Esophagus muscularis mucosa (tissue), 4 donors: ENCODE data around the gene GAGE12J. TPM values are rescaled to one million over a fixed set of nuclear protein-coding genes. Genes with fewer than 3 reads are reported as not detected.
A peak's percentile ranks its signal among the peaks of the same experiment; 100 is the strongest.
"Not testable (repeated sequence)": the region's sequence is repeated elsewhere in the genome, so short reads cannot be mapped to it uniquely, and the experiment has no call there.

Experiments used
- DNase-seq: peaks from one replicate; pipeline ENCODE4 v3.0.0-alpha.2; 2017; ENCODE audit errors: extremely low spot score
- H3K27ac ChIP-seq, 4 donors: fragments of 200-600 bp; sonication (generic); replicated peaks in 1 of 4; 1 replicate in 3 of 4; 2 replicates in 1 of 4; pipeline ENCODE4 v1.5.1; 2016 to 2019; ENCODE audit warnings: mild to moderate bottlenecking in 1 of 4
- H3K27me3 ChIP-seq, 4 donors: fragments of 200-600 bp; sonication (generic); one replicate each; pipeline versions ENCODE4 v1.5.1 to v1.6.0; 2016 to 2019
- H3K36me3 ChIP-seq, 4 donors: fragments of 200-600 bp; sonication (generic); one replicate each; pipeline ENCODE4 v1.5.1; 2016 to 2019
- H3K4me1 ChIP-seq, 4 donors: fragments of 200-600 bp; sonication (generic); one replicate each; pipeline ENCODE4 v1.5.1; 2016 to 2019
- H3K4me3 ChIP-seq, 4 donors: fragments of 200-600 bp; sonication (generic); 1 replicate in 2 of 4; 2 replicates in 2 of 4; pipeline ENCODE4 v1.5.1; 2016 to 2019; ENCODE audit warnings: mild to moderate bottlenecking in 4 of 4, moderate library complexity in 1 of 4
- H3K9me3 ChIP-seq, 4 donors: fragments of 200-600 bp; sonication (generic); 1 replicate in 3 of 4; 2 replicates in 1 of 4; pipeline ENCODE4 v1.5.1; 2016 to 2019
- EP300 ChIP-seq: sonication (generic); formaldehyde crosslinking; IDR thresholded peaks from one replicate; pipeline ENCODE4 v1.6.1; 2017; ENCODE audit warnings: antibody characterized with exemption
- POLR2A ChIP-seq: fragments of 450-650 bp; IDR thresholded peaks from one replicate; pipeline ENCODE4 v1.6.1; 2017; ENCODE audit warnings: antibody characterized with exemption, moderate library complexity, mild to moderate bottlenecking, low read depth
- POLR2AphosphoS5 ChIP-seq, 2 donors: sonication (generic); formaldehyde crosslinking; IDR thresholded peaks; one replicate each; pipeline ENCODE4 v1.6.1; 2017; ENCODE audit warnings: antibody characterized with exemption in 2 of 2
- WGBS: methylation state at CpG from one replicate; pipeline ENCODE4 v1.1.5; 2018; 5-methylcytosine and 5-hydroxymethylcytosine counted together
- intact Hi-C: fragments of 100-400 bp; cut with DNase I; formaldehyde crosslinking; loops from one replicate; pipeline ENCODE4 v1.15.1; 2023
- total RNA-seq, 4 donors: library from RNA; depleted of rRNA; stranded (reverse); fragments of >200 nt; gene quantifications; one replicate each; pipeline versions ENCODE4 v1.1.0 to v1.2.1, GENCODE V29; 2016
- TF ChIP-seq, protein P1 (sequence below), 3 experiments: fragments of 200-600 bp in 2 of 3; fragments of 450-650 bp in 1 of 3; sonication (generic) in 2 of 3; IDR thresholded peaks; one replicate each; pipeline ENCODE4 v1.5.1; 2017 to 2019; ENCODE audit warnings: antibody characterized with exemption in 3 of 3, mild to moderate bottlenecking in 2 of 3, moderate library complexity in 1 of 3

The GAGE12J gene, protein sequence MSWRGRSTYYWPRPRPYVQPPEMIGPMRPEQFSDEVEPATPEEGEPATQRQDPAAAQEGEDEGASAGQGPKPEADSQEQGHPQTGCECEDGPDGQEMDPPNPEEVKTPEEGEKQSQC
- not detected for total RNA-seq

DNA sequence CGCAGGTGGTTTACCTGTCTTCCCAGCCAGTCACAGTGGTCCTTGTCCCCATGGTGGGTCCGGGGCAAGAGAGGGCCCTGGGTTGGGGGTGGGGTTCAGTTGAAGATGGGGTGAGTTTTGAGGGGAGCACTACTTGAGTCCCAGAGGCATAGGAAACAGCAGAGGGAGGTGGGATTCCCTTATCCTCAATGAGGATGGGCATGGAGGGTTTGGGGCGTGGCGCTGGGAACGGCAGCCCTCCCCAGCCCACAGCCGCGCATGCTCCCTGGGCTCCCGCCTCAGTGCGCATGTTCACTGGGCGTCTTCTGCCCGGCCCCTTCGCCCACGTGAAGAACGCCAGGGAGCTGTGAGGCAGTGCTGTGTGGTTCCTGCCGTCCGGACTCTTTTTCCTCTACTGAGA lies at the start of gene GAGE12J:
Gene GAGE12J, plus strand, starts transcription at position 301 of the 400 bp plus-strand sequence. CDS start 1,157 bp downstream, outside the sequence.
- H3K27ac ChIP-seq, H3K36me3 ChIP-seq, H3K27me3 ChIP-seq, H3K4me1 ChIP-seq, intact Hi-C loops, DNase-seq, H3K9me3 ChIP-seq, H3K4me3 ChIP-seq: not testable (repeated sequence)
- WGBS = 87% methylated on average over 2 of the region's 16 CpGs

DNA sequence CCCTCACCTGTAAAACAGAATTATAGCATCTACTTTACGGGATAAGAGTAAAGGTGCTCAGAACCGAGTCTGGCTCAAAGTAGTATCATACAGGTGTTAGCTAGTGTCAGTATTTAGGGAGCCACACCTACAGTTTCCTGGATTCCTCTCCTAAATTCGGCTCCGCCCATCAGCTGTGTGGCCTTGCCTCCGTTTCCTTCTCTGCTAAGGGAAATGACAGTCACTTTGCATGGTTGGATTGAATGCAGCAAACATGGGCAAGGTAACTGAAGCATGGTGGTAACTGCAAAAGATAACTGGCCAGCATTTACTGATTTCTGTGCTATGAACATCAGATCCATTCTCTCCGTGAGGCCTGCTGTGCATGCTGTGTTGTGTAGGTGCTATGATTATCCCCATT lies 49.4 kb upstream of the GAGE12J start:
- TF ChIP-seq EP300 (no peak), POLR2A (no peak), POLR2AphosphoS5 (IDR thresholded peaks at IDR 0.05) (no peak)
- TF ChIP-seq, protein P1, sequence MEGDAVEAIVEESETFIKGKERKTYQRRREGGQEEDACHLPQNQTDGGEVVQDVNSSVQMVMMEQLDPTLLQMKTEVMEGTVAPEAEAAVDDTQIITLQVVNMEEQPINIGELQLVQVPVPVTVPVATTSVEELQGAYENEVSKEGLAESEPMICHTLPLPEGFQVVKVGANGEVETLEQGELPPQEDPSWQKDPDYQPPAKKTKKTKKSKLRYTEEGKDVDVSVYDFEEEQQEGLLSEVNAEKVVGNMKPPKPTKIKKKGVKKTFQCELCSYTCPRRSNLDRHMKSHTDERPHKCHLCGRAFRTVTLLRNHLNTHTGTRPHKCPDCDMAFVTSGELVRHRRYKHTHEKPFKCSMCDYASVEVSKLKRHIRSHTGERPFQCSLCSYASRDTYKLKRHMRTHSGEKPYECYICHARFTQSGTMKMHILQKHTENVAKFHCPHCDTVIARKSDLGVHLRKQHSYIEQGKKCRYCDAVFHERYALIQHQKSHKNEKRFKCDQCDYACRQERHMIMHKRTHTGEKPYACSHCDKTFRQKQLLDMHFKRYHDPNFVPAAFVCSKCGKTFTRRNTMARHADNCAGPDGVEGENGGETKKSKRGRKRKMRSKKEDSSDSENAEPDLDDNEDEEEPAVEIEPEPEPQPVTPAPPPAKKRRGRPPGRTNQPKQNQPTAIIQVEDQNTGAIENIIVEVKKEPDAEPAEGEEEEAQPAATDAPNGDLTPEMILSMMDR (IDR thresholded peaks at IDR 0.05) = no peak
- Histone ChIP-seq H3K4me3 (no peak overlapping the region), H3K27ac (no peak overlapping the region), H3K36me3 (no peaks in the 10 kb centered on the region), H3K4me1 (peaks cover 8 to 53% (median 49%) of the 10 kb centered on the region in 4 donors), H3K9me3 (no peaks in the 10 kb centered on the region), H3K27me3 (no peaks in the 10 kb centered on the region)
- WGBS = 48% methylated on average over 6 of the region's 6 CpGs
- no peak for DNase-seq
- intact Hi-C loops = no loop called here

DNA sequence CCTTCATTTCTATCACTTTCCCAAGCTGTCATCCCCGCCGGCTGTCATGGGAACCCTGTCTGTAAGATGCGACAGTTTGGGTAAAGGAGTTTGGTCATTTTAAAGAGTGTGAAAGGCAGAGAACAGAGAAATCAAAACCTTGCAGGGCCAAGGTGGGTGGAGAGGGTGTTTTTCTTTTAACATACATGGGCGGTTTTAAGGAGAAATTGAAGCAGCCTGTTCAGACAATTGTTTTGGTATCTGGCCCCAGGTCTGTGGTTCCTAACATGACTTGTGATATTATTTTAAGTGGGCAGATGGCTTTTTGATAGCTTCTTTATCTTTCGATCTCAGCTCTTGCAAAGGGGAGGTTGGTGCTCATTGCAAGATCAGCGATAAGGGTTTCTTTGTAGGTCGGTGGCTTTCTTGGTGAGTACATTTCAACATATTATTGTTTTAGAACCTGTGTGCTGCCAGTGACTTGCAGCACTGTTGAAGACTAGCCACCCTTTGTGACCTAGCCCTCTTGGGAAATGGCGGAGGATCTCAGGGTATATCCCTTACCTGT lies 48.6 kb upstream of the GAGE12J start:
- Histone ChIP-seq H3K9me3 (no peaks in the 10 kb centered on the region), H3K27ac (no peak overlapping the region), H3K36me3 (no peaks in the 10 kb centered on the region), H3K4me3 (no peak overlapping the region), H3K4me1 (peaks cover 8 to 51% (median 48%) of the 10 kb centered on the region in 4 donors), H3K27me3 (no peaks in the 10 kb centered on the region)
- WGBS = 79% methylated on average over 8 of the region's 8 CpGs
- no peak for DNase-seq
- TF ChIP-seq POLR2AphosphoS5 (IDR thresholded peaks at IDR 0.05) (no peak), POLR2A (no peak), EP300 (no peak)
- TF ChIP-seq, protein P1 (IDR thresholded peaks at IDR 0.05) = no peak
- intact Hi-C loops = no loop called here

DNA sequence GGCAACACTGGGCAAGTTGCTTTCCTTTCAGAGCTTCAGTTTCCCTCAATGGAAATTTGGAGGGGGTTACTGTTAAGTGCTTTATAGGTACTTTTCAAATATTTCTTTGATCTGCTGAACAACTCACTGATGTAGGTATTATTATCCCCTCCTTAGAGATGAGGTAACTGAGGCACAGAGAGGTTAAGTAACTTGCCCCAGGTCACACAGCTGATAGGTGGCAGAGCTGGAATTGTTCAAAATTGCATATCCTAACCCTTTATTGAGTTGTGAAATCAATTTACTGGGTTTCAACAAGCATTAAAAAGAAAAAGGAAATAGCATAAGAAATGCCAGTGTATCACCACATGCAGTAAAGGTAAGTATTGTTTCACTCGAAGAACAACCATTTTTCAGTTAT lies 45.6 kb upstream of the GAGE12J start:
- peaks cover 8 to 36% (median 34%) of the 10 kb centered on the region in 4 donors for H3K4me1 ChIP-seq
- 58% methylated on average over 1 of the region's 1 CpG for WGBS
- H3K9me3 ChIP-seq = no peaks in the 10 kb centered on the region
- TF ChIP-seq, protein P1 (IDR thresholded peaks at IDR 0.05) = no peak
- TF ChIP-seq EP300 = no peak
- no peak for TF ChIP-seq POLR2AphosphoS5 (IDR thresholded peaks at IDR 0.05)
- no peak for TF ChIP-seq POLR2A
- DNase-seq = no peak
- no peaks in the 10 kb centered on the region for H3K36me3 ChIP-seq
- no peaks in the 10 kb centered on the region for H3K27me3 ChIP-seq
- no peak overlapping the region for H3K27ac ChIP-seq
- intact Hi-C loops = no loop called here
- H3K4me3 ChIP-seq = no peak overlapping the region

DNA sequence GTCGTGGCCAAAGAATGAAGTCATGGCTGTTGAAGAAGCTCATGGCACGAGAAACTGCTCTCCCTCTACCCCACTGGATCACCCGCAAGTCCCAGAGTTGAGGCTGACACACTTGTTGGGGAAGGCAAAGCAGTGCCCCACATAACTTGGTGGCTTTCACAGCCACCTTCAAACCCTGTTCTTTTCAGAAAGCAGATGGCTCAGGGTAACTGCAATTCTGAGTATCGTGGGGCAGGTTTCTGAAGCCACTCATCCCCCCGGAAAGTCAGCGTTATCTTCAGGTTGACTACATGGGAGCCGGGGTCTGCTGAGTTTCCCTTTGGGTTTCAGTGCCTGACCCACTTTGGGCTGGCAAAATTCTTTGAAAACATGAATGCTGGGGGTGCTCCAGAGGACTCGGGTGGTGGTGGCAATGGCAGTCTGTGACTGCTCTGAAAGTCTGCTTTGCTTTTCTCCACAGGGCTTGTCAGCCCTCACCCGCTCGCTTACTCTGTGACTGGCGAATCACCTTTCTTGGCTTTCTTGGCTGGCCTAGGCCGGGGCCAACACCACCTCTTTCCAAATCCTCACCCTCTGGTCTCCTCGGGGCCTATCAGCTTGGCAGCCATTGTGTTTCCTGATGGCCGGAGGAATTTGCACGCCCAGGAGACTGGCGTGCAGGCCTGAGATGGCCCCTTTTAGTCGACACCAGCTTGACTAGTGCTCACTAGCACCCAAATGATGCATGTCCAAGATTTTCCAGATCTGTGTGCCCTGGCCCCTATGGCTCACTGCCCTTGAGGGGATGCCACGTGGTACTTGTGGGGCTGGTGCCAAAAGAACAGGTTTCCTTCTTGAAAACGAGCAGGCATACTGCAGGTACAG lies 44.9 kb upstream of the GAGE12J start:
- Histone ChIP-seq H3K27ac (peak overlapping the region in 1 of 4 donors; percentile 10), H3K4me1 (peaks cover 4 to 29% (median 27%) of the 10 kb centered on the region in 4 donors), H3K4me3 (no peak overlapping the region), H3K36me3 (no peaks in the 10 kb centered on the region), H3K27me3 (no peaks in the 10 kb centered on the region), H3K9me3 (no peaks in the 10 kb centered on the region)
- TF ChIP-seq, protein P1 (IDR thresholded peaks at IDR 0.05) = no peak
- TF ChIP-seq POLR2AphosphoS5 (IDR thresholded peaks at IDR 0.05) (no peak), EP300 (no peak), POLR2A (no peak)
- intact Hi-C loops = no loop called here
- 72% methylated on average over 18 of the region's 19 CpGs for WGBS
- no peak for DNase-seq
